Measurements from ENCODE around the gene MUC4.
"Not testable (repeated sequence)": the region's sequence is repeated elsewhere in the genome, so short reads cannot be mapped to it uniquely, and the experiment has no call there.

The MUC4 gene

DNA sequence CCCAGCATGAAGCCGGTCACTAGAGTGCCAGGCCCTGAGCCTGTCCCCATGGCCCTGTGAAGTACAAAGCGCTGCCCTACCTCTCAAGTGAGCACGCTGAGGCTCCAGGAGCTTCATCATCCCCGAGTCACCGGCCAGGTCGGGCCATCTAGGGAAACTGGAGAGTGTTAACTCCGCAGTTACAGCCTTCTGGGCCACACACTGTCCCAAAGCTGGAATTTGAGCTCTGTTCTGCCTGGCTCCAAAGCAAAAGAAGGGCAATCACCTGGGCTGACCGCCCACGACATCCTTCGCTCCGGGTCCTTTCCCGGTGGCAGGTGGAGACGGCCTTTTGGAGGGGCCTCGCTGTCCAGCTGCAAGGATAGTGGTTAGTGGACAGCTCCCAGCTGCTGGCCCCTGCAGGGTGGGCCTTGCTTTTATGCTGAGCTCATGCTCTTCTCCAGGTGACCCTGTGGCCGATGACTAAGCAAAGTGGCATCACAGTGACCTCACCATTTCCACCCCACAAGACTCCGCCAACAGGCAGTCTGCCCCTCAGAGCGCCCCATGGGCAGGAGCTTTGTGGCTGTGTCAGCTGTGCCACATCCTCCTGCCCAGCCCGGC is 3.5 kb upstream of the MUC4 start:
- in situ Hi-C loops (cut with MboI; ENCODE audit: low pct_unique_long_range_greater_than_20kb, low sequenced_read_pairs) = loop anchor here (10.0 kb wide), 1 partner anchor 60 kb away; no protein-coding TSS in a partner anchor
- DNase-seq = no peak

DNA sequence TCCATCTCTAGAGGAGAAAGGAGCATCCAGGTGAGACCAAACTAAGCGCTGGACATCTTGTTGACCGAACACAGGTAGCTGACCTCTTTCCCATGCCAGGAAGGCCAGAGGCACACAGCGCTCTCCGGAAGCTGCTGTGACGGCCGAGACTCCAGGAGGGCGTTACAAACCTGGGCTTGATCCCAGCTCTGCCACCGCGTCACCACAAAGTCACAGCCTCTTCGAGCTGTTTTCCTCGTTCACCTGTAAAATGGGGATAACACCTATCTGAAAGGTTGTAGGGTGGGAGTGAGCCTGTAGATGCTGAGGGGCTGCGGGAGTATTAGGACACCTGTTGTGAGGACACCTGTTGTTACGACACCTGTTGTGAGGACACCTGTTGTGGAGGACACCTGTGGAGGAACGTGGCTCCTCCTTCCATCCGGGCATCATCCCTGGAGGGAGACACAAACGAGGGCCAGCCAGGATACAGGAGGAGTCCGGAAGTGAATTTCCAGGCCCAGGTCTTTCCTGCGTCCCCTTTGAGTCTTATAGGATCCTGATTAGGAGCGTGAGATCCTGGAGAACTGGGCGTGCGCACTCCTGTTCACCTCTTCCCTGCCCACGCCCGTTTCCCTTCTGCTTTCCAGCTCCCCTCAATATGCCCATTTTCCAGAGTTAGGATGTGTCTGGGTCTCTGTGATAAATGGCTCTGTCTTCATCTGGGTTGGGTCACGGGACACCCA is 2.3 kb upstream of the MUC4 start:
- in situ Hi-C loops (cut with MboI; ENCODE audit: low pct_unique_long_range_greater_than_20kb, low sequenced_read_pairs) = loop anchor here (10.0 kb wide), 1 partner anchor 59 kb away; no protein-coding TSS in a partner anchor
- no peak for DNase-seq

DNA sequence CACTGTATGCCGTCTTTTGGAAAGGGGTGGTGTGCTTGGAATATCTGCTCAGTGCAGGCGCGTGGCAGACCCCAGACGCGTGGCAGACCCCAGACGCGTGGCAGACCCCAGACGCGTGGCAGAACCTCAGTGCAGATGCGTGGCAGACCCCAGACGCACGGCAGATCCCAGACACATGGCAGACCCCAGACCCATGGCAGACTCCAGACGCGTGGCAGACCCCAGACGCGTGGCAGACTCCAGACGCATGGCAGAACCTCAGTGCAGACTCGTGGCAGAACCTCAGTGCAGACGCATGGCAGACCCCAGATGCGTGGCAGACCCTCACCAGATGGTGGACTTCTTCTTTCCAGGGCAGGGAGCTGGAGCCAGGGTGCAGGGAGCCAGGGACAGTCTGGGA is 637 bp upstream of the MUC4 start:
- in situ Hi-C loops (cut with MboI; ENCODE audit: low pct_unique_long_range_greater_than_20kb, low sequenced_read_pairs) = loop anchor here (10.0 kb wide), 1 partner anchor 58 kb away; no protein-coding TSS in a partner anchor
- DNase-seq = no peak

DNA sequence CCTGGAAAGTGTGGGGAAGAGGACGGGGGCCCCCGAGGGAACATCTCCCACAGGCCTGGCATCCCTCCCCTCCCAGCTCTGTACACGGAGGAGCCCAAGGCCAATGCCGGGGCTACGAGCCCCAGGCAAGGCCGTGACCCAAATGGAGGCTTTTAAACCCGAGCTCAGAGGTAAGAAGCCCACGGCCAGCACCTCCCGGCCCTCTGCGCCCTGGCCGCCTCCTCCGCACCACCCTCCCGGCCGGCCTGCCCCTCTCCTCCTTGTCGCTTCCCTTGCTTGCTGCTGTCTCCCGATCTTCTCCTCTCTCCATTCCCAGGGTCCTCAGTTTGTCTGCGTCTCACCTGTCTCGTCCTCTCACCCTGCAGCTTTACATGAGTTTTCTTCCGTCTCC is 1.3 kb downstream of the MUC4 start:
- in situ Hi-C loops (cut with MboI; ENCODE audit: low pct_unique_long_range_greater_than_20kb, low sequenced_read_pairs) = loop anchor here (10.0 kb wide), 1 partner anchor 56 kb away; no protein-coding TSS in a partner anchor

DNA sequence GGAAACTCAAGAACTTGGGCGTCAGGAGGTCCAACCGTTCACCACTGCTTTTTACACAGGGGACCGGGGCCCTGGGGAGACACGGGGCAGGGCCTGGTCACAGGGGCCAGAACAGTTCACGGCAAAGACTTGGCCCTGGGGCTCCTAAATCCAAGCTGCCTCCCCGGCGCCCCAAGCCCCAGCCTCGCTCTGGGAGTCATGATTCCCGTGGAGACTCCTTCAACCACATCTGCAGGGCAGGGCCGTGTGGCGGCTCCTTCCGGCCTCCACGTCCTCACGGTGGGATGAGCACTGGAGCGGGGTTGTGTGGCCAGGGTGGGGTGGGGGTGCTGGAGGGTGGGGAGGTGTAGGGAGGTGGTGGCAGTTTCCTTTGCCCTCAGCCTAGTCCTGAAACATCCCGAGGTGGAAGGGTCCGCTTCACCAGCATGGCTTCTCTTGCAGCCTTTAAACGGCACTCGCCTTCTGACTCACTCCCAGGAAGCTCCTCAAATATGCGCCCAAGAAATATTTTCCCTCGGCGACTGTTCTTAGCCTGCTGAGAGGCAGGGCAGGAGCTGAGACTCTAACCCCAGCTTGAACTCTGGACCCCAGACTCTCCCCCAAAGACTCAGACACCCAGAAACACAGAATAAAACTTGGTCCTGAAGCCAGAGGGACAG is 1.8 kb downstream of the MUC4 start:
- DNase-seq = no peak
- in situ Hi-C loops (cut with MboI; ENCODE audit: low pct_unique_long_range_greater_than_20kb, low sequenced_read_pairs) = loop anchor here (10.0 kb wide), 1 partner anchor 55 kb away; no protein-coding TSS in a partner anchor

More for the DNA sequence above, 1.3 kb downstream of the MUC4 start:
- no peak for DNase-seq

DNA sequence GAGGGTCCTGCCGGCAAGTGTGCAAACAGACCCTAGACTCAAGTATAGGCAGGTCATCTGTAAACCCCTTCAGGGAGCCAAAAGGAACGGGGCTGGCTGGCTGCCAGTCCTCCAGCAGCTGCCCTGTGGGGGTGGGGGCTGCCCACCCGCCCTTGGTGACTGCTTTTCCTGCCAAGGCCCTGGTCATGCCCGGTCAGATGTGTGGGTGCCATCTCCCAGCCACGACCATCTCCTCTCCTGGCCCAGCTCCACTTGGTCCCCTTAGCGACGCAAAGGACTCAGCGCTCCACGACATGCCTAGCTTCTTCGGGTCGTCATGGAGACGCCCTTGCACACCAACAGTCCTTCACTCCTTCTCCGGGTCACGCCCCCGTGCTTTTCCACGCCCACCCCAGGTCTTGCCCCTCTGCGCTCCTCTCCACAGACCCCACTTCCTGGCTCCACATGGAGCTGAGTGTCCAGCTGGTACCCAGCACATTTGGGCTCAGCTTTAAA is 2.4 kb downstream of the MUC4 start:
- in situ Hi-C loops (cut with MboI; ENCODE audit: low pct_unique_long_range_greater_than_20kb, low sequenced_read_pairs) = no loop called here
- no peak for DNase-seq

DNA sequence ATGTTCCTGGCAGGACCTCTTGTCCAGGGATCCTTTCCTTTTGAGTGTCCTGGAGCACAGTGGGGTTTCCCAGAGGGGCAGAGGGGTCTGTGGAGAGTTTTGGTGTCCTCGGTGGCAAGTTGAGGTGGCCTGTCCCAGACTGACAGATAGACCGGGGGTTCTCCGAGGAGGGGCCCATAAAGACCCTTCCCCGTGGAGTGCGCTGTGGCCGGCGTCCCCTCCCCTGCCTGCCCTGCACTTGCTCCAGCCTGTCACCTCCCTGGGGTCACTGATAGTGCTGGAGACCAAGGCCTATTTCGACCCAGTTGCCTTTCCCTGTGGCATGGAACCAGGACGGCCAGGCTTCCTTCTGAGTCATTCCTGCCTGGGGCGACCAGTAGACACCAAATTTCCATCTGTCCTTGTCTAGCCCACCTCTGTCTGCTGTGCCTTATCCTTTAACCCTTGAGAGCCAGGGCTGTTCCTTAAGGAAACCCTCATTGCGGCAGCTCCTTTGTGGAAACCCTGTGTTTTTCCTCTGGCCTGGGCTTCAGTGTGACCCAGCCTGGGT is 2.9 kb downstream of the MUC4 start:
- DNase-seq = no peak
- in situ Hi-C loops (cut with MboI; ENCODE audit: low pct_unique_long_range_greater_than_20kb, low sequenced_read_pairs) = no loop called here

DNA sequence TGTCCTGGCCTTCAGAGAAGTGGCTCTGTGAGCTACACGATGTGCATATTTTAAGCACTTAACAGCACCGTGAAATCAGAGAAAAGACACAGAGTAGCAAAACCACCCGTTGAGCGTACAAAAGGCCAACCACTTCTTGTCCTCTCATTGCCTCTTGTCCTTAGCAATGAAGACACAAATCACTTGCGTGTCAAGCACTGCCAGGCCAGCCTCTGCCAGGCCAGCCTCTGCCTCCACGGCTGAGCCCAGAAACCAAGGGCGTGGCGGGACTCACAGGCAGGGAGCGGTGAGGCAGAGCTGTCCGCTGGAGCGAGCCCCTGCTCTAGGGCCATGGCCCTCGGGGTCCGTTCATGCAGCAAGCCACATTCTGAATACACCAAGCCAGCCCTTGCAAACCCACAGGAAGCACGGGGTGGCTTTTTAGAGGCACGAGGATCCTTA is 4.0 kb downstream of the MUC4 start:
- DNase-seq = no peak
- in situ Hi-C loops (cut with MboI; ENCODE audit: low pct_unique_long_range_greater_than_20kb, low sequenced_read_pairs) = no loop called here

DNA sequence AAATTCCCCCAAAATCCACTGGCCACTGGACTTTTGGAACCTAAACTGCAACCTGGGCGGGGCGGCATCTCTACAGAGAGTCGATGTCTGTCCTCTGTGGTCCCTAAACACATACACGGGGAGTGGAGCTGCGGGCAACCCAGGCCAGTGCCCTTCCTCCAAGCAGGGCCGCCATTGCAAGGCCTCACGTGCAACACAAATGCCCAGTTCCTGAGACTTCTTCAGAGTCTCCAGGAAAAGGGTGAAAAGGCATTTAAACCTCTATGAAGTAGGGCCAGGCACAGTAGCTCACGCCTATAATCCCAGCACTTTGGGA is 4.9 kb downstream of the MUC4 start:
- in situ Hi-C loops (cut with MboI; ENCODE audit: low pct_unique_long_range_greater_than_20kb, low sequenced_read_pairs) = no loop called here

DNA sequence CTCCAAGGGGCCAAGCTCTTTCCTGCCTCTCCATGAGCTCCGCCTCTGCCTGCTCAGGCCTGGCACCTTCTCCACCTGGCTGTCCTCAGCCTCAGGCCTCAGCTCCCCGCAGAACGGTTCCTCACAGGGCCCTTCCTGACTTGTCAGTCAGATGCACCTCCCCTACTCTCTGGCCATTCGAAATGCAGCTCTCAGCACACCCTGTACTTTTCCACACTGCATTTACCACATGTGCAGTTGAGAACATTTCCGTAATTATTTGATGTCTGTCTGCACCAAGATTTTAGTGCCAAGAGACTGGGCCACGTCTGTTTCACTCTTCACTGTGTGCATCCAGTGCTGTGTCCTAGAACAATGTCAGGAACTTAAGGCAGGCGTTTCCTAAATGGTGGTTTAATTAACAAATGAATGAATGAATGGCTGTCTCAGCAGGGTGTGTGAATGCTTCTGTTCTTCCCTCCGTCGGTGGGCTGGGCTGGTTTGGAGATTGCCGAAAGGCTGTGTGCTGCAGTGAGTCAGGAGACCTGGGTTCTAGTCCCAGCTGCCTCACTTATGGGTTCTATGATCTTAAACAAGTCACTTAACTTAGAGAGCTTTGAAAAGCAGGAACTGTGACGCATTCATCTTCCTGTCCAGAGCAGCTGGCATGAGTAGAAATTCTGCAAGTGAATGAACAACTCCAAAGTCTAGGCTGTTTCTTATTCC is 5.4 kb downstream of the MUC4 start:
- in situ Hi-C loops (cut with MboI; ENCODE audit: low pct_unique_long_range_greater_than_20kb, low sequenced_read_pairs) = no loop called here
- DNase-seq = peak; percentile 50

More for the DNA sequence above, 4.9 kb downstream of the MUC4 start:
- no peak for DNase-seq

DNA sequence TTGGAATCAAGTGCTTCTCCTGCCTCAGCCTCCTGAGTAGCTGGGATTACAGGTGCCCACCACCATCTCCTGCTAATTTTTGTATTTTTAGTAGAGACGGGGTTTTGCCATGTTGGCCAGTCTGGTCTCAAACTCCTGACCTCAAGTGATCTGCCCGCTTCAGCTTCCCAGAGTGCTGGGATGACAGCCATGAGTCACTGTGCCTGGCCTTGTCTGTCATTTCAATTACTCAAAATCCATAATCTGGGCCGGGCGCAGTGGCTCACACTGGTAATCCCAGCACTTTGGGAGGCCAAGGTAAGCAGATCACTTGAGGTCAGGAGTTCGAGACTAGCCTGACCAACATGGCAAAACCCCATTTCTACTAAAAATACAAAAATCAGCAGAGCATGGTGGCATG is 6.1 kb downstream of the MUC4 start:
- in situ Hi-C loops (cut with MboI; ENCODE audit: low pct_unique_long_range_greater_than_20kb, low sequenced_read_pairs); DNase-seq: not testable (repeated sequence)

DNA sequence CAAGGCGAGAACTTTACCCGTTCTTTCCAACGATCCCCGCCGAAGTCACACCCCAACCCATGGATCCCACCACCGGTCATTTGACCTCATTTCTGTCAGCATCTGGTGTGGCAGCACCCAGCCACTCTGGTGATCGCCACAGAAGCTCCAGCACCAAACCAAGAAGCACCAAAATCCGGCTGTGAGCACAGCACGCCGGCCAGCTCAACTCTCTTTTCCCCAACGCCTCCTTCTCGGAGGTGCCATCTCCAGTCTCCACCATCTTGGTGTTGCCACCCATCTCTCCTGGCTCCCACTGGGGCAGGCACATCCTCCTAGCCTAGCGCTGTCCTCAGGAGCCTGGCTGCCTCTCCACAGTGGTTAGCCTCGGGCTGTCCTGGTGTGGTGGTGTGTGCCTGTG is 6.5 kb downstream of the MUC4 start:
- in situ Hi-C loops (cut with MboI; ENCODE audit: low pct_unique_long_range_greater_than_20kb, low sequenced_read_pairs) = no loop called here
- no peak for DNase-seq

DNA sequence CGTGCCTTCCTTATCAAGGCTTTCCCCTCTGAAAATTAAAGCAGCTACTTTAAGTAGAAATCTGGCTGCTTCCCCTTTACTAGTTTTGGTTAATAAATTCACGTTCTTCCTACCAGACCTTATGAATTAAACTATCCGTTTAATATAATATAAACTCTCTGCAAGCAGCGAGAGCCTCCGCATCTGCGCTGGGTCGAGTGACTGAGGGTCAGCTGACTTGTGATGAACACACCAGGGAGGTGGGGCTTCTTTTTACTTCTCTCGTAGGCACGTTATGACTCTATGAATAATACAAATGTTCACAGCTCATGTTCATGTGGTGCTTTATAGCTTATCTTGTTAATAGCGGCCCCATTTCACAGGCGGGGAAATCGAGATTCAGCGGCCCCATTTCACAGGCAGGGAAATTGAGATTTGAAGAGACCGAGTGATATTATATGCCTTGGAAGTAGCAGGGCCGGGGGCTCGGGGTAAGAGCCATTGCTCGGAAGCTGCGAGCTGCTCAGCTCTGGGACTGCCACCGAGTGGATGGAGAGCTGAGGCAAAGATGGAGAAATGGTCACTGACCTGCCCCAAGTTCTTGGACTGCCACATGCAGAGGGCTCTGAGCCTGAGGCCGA is 8.3 kb downstream of the MUC4 start:
- in situ Hi-C loops (cut with MboI; ENCODE audit: low pct_unique_long_range_greater_than_20kb, low sequenced_read_pairs) = no loop called here
- no peak for DNase-seq

DNA sequence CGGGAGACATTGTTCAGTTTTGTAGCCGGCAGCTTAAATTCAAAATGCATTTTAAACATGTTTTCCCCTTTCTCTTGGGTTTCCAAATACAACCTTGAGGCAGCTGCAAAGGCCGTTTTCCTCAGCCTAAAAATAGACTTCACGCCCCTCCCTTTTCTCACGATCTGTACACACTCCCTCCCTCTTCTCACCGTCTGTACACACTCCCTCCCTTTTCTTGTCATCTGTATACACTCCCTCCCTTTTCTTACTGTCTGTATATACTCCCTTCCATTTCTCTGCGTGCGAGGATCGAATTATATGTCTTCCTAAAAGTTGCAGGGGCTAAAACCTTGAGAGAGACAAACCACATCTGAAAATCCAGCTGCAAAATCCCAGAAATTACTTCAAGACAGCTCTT is 8.9 kb downstream of the MUC4 start:
- peak; percentile 94 for DNase-seq
- in situ Hi-C loops (cut with MboI; ENCODE audit: low pct_unique_long_range_greater_than_20kb, low sequenced_read_pairs) = no loop called here

DNA sequence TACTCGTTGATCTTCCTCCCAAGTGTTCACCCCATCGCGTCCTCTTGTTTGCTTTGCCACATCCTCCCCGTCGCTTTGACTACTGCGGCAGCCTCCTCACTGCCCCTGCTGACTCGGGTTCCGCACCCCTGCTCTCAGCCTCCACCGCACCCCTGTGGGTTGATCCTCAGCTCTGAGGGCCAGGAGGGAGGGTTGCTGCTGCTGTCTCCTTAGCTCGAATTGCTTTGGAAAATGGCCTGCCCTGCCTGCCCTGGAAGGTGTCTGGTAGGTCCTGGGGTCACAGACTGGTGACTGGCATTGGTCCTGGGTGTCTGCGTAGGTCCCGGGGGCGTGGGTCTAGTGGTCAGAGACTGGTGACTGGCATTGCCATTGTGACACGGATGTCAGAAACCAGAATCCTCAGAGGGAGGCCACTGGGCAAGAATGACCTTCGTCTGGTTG is 9.4 kb downstream of the MUC4 start:
- in situ Hi-C loops (cut with MboI; ENCODE audit: low pct_unique_long_range_greater_than_20kb, low sequenced_read_pairs) = no loop called here
- peak; percentile 62 for DNase-seq

DNA sequence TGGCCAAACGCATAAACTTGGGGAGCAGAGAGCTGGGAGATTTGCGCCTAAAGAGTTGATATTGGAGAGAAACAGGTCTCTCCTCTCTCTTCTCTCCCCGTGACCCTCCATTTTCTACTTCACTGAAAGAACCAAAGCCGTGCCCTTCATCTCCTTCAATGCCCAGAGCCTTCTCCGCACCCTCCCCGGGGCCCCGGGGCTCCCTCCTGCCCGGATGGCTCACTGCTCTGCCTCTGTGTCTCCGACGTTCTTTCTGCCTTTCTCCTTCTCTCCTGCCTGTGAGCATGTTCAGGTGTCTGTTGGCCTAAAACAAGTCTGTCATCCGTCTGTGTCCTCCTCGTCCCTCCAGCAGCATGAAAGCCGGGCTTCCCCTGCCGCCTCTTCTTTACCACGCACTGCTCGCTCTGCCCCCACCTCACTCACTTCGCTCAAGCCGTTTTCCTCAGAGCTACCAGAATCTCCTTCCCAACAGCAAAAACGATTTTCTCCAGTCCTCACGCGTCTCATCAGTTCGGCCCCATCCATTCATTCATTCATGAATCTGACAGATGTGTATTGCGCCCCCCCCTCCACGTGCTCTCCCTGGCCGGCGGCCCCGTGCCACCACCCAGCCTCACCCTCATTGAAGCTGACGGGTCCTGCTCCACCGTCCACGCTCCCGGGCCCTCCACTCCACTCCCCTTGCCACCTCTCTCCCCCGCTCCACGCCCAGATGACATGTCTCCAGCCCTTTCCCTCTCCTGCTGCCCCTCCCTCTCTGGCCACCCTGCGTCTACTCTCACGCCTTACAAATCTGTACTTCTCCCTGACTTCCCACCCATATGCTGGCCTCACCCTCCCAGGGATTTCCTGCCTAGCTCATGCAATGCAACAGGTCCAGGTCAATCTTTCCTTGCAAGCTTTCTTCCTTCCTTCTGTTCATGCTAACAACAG is 10.2 kb downstream of the MUC4 start:
- DNase-seq = no peak
- in situ Hi-C loops (cut with MboI; ENCODE audit: low pct_unique_long_range_greater_than_20kb, low sequenced_read_pairs) = no loop called here

DNA sequence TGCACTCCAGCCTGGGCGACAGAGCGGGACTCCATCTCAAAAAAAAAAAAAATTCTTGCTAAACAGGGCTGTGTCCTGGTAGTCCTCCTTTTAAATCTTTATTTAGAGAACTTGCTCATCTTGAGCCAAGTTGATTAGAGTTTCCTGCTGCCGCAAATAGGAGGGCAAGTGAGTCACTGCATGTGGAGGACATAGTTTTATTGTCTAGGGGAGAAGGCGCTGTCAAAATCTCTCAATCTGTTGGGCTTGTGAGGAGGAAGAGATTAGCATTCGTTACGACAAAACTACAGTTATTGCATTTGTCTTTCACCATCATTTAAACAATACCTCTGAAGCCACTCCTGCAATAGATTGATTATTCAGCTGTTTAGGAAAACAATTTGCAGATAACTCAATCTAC is 11.5 kb downstream of the MUC4 start:
- DNase-seq = peak; percentile 79
- in situ Hi-C loops (cut with MboI; ENCODE audit: low pct_unique_long_range_greater_than_20kb, low sequenced_read_pairs) = no loop called here

DNA sequence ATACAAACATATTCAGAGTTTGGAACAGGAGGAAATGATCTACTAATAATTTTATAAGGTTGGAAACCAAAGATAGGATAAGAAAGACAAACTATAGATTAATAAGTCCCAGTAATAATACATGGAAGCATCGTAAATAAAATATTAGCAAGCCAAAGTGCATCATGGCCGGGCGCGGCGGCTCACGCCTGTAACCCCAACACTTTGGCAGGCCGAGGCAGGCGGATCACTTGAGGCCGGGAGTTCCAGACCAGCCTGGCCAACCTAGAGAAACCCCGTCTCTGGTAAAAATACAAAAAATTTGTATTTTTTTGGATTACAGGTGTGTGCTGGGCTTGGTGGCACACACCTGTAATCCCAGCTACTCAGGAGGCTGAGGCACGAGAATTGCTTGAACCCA is 14.9 kb downstream of the MUC4 start:
- in situ Hi-C loops (cut with MboI; ENCODE audit: low pct_unique_long_range_greater_than_20kb, low sequenced_read_pairs) = no loop called here

More for the DNA sequence above, 14.9 kb downstream of the MUC4 start:
- no peak for DNase-seq

All from KBM-7 (cell line).